HepG2 (cell line): ENCODE results near the gene ADAMTS12.

Source experiments
- BCL3 ChIP-seq: sonication (generic); formaldehyde crosslinking; IDR thresholded peaks from 2 replicates; pipeline ENCODE4 v1.5.1; 2020; ENCODE audit warnings: mild to moderate bottlenecking, missing genetic modification reagents, moderate library complexity
- SRF ChIP-seq: IDR thresholded peaks from 2 replicates; pipeline ENCODE4 v1.6.1; 2011; ENCODE audit warnings: mild to moderate bottlenecking, low read depth, low read length, moderate library complexity

GRCh38 chr5:33549982-33550567 is 341.7 kb downstream of the ADAMTS12 start:
- no peak for TF ChIP-seq BCL3
- TF ChIP-seq SRF = no peak
